OCI-LY3 (cell line): ENCODE results near the gene MXD4.

Source experiments
- H2AFZ ChIP-seq: fragments of 200-600, 300-600 bp; shearing (Covaris generic); 2 replicates; pipeline ENCODE4 v1.6.0; 2014; ENCODE audit warnings: antibody characterized with exemption, low read depth, low read length
- H3K27ac ChIP-seq: fragments of 200-600, 300-600 bp; sonication (generic); 2 replicates; pipeline ENCODE4 v1.5.1; 2014; ENCODE audit warnings: mild to moderate bottlenecking, low read length, moderate library complexity, mixed read lengths
- H3K27me3 ChIP-seq: fragments of 200-600, 300-600 bp; sonication (generic); 2 replicates; pipeline ENCODE4 v1.6.1; 2014; ENCODE audit warnings: low read depth, low read length, mixed read lengths
- H3K36me3 ChIP-seq: fragments of 200-600, 300-600 bp; sonication (generic); replicated peaks from 2 replicates; pipeline ENCODE3; 2014; ENCODE audit warnings: low read depth, low read length, mixed read lengths
- H3K4me1 ChIP-seq: fragments of 300-600, 200-600 bp; sonication (generic); 2 replicates; pipeline ENCODE4 v1.6.1; 2014; ENCODE audit warnings: low read length, mixed read lengths
- H3K4me2 ChIP-seq: fragments of 200-600, 300-600 bp; sonication (generic); 2 replicates; pipeline ENCODE4 v1.6.1; 2014; ENCODE audit warnings: low read length, mixed read lengths
- H3K4me3 ChIP-seq: fragments of 300-600, 200-600 bp; sonication (generic); 2 replicates; pipeline ENCODE4 v1.5.1; 2014; ENCODE audit warnings: antibody characterized with exemption, mild to moderate bottlenecking, low read length, moderate library complexity
- H3K79me2 ChIP-seq: fragments of 300-600, 200-600 bp; shearing (Covaris generic); 2 replicates; pipeline ENCODE4 v1.6.1; 2014; ENCODE audit warnings: mild to moderate bottlenecking, low read length, mixed read lengths
- H3K9ac ChIP-seq: fragments of 300-600, 200-600 bp; shearing (Covaris generic); 2 replicates; pipeline ENCODE4 v1.6.0; 2014; ENCODE audit warnings: mild to moderate bottlenecking, low read length, moderate library complexity
- H3K9me3 ChIP-seq: fragments of 200-600, 300-600 bp; shearing (Covaris generic); 2 replicates; pipeline ENCODE4 v1.6.1; 2014; ENCODE audit warnings: low read length, mixed read lengths; ENCODE audit not compliant: insufficient read depth
- H4K20me1 ChIP-seq: fragments of 200-600, 300-600 bp; sonication (generic); 2 replicates; pipeline ENCODE4 v1.6.1; 2016; ENCODE audit warnings: low read length, mixed read lengths; ENCODE audit not compliant: insufficient read depth
- CTCF ChIP-seq: fragments of 200-600, 300-600 bp; sonication (generic); IDR thresholded peaks from 2 replicates; pipeline ENCODE4 v1.5.1; 2014; ENCODE audit warnings: antibody characterized with exemption, low read length, low read depth
- EZH2phosphoT487 ChIP-seq: fragments of 200-600 bp; shearing (Covaris generic); IDR thresholded peaks from 2 replicates; pipeline ENCODE4 v1.6.1; 2018; ENCODE audit warnings: antibody characterized with exemption, mixed run types, low read depth

MXD4 gene

GRCh38 chr4:2261853-2262144 lies at the start of gene MXD4:
Gene MXD4, minus strand, starts transcription at chr4:2262109. Its CDS starts 129 bp downstream, at chr4:2261980.
- Histone ChIP-seq H3K27ac (peak within 1 kb of the TSS; percentile 37), H3K9me3 (no peaks in the 10 kb centered on the region), H3K9ac (peak within 1 kb of the TSS; percentile 82), H4K20me1 (no peaks in the 10 kb centered on the region), H3K79me2 (no peaks in the 10 kb centered on the region), H3K4me2 (peak within 1 kb of the TSS; percentile 96), H3K27me3 (no peaks in the 10 kb centered on the region), H3K36me3 (no peaks in the 10 kb centered on the region), H3K4me3 (peak within 1 kb of the TSS; percentile 92), H3K4me1 (peaks cover 7% of the 10 kb centered on the region; the same call in 1 of the 2 replicates), H2AFZ (peak within 1 kb of the TSS; percentile 61)
- TF ChIP-seq EZH2phosphoT487: no peak
- no peak for TF ChIP-seq CTCF

DNA sequence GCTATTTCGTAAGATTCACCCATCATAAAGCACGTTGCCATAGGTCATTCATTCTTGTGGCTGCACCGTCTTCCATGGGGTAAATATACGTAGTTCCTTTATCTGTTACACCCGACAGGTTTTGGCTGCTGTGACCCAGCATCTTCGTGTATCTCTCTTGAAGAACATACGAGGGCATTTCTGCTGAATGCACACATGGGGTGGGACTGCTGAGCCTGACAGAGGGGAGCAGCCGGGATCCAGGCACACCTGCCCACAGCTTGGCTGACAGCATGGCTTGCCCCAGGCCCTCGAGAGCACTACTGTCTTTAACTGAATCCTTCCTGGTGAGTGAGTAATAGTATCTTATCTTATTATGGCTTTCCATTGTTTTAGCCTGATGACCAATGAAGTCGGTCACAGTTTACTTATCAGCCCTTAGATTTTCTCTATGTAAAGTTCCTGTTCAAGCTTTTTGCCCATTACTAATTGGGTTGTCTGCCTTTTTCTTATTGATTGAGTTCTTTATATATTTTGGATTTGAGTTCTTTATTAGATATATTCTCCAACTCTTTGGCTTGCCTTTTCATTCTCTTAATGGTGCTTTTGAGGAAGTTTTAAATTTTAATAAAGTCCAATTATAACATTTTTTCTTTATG lies 45.0 kb upstream of the MXD4 start:
- Histone ChIP-seq H3K9me3 (no peaks in the 10 kb centered on the region), H3K4me1 (0 out of 2 replicates have a peak, but pooled peaks cover 4% of the 10 kb centered on the region), H3K4me3 (no peak overlapping the region), H4K20me1 (no peaks in the 10 kb centered on the region), H3K27me3 (no peaks in the 10 kb centered on the region), H3K79me2 (no peaks in the 10 kb centered on the region), H3K27ac (no peak overlapping the region), H2AFZ (no peak overlapping the region), H3K4me2 (no peak overlapping the region), H3K9ac (no peak overlapping the region), H3K36me3 (no peaks in the 10 kb centered on the region)
- TF ChIP-seq CTCF (no peak), EZH2phosphoT487 (no peak)

GRCh38 chr4:2305766-2306501 lies 44.0 kb upstream of the MXD4 start:
- Histone ChIP-seq H3K4me1 (0 out of 2 replicates have a peak, but pooled peaks cover 4% of the 10 kb centered on the region), H3K27me3 (no peaks in the 10 kb centered on the region), H3K9ac (no peak overlapping the region), H3K79me2 (no peaks in the 10 kb centered on the region), H3K4me3 (no peak overlapping the region), H4K20me1 (no peaks in the 10 kb centered on the region), H3K36me3 (no peaks in the 10 kb centered on the region), H3K27ac (no peak overlapping the region), H2AFZ (no peak overlapping the region), H3K9me3 (no peaks in the 10 kb centered on the region), H3K4me2 (no peak overlapping the region)
- no peak for TF ChIP-seq CTCF
- no peak for TF ChIP-seq EZH2phosphoT487

DNA sequence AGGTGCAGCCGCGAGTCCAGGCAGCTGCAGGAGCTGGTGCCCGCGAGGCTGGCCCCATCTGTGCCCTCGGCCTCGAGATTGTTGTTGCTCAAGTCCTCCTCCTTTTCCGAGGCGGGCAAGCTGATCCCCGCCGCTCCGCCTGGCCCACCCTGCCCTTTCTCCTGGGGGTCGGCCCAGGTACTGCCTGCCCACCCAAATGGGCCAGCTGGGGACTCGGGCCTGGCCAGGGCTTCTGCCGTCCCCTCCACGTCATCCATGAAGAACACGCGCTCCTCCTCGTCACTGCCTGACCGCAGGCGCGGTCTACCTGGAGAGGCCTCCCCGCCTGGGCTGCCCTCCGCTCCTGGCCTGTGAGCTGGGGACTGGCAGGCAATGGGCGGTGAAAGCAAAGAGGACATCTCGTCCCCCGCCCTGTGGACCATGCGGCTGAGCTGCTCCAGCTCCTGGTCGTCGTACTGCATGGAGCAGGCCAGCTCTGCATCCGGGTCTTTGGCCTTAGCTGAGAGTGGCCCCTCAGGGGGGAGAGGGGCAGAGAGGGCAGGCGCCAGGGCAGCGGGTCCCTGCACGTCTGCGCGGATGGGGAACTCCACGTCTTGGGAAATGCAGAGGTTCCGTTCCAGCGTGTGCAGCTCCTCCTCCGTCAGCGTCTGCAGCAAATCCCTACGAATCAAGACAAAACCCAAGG lies 43.1 kb upstream of the MXD4 start:
- Histone ChIP-seq H3K4me3 (no peak overlapping the region), H3K27me3 (no peaks in the 10 kb centered on the region), H2AFZ (no peak overlapping the region), H3K79me2 (no peaks in the 10 kb centered on the region), H3K9me3 (no peaks in the 10 kb centered on the region), H3K27ac (no peak overlapping the region), H3K36me3 (no peaks in the 10 kb centered on the region), H4K20me1 (no peaks in the 10 kb centered on the region), H3K4me1 (0 out of 2 replicates have a peak, but pooled peaks cover 4% of the 10 kb centered on the region), H3K4me2 (no peak overlapping the region), H3K9ac (no peak overlapping the region)
- no peak for TF ChIP-seq CTCF
- no peak for TF ChIP-seq EZH2phosphoT487
